ENCODE data around the gene SCUBE3.

Gene SCUBE3

GRCh38 chr6:35213824-35214756 lies at the start of gene SCUBE3:
Gene SCUBE3, plus strand, starts transcription at chr6:35213956. Its CDS starts 463 bp downstream, at chr6:35214419.
- peak; percentile 42 for DNase-seq (ENCODE audit: low read depth, low spot score)

- no peak for DNase-seq (ENCODE audit: low read depth, low spot score)
These were observed 49.5 kb upstream of the SCUBE3 start for GRCh38 chr6:35164277-35164676.

- DNase-seq (ENCODE audit: low read depth, low spot score), result no peak
These were observed 48.9 kb upstream of the SCUBE3 start for GRCh38 chr6:35164868-35165267.

DNA sequence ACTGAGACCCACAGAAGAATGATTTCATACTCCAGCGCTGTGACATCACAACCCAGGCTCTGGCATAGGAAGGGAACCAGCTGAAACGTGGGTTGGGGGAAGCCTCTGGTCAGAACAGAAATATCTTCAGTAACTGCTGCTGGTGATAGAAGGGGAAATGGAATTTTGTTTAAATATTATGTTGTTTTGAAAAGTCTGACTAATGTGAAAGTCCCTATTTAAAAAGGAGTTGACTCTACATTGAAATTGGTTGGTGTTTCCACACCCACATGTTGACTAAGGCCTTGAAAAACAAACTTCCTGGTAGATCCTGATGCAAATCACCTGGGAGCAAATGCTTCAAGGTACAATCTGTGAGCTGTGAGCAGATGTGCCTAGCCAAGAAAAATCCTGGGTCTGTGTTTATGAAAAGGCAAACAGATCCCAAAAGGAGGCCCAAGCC lies 48.1 kb upstream of the SCUBE3 start:
- no peak for DNase-seq (ENCODE audit: low read depth, low spot score)

- DNase-seq (ENCODE audit: low read depth, low spot score), result no peak
These were observed 47.6 kb upstream of the SCUBE3 start for GRCh38 chr6:35166116-35166515.

DNA sequence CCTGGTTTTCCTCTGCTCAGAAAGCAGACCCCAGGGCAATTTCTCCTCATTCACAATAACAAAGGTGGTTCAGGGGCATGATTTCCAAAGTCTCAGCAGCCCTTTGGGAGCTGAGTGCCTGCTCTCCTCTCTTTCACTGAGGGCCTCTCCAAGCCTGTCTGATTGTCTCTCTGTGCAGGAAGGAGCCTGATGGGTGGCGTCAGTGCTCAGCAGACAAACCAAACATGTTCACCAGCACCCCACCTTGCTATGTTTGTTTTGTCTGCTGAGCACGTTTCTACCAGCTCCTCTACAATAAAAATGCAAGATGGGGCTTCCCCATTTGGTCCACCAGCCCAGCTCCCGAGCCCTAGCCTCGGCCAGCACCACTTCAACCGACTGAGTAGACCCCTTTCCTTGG lies 47.2 kb upstream of the SCUBE3 start:
- no peak for DNase-seq (ENCODE audit: low read depth, low spot score)

DNA sequence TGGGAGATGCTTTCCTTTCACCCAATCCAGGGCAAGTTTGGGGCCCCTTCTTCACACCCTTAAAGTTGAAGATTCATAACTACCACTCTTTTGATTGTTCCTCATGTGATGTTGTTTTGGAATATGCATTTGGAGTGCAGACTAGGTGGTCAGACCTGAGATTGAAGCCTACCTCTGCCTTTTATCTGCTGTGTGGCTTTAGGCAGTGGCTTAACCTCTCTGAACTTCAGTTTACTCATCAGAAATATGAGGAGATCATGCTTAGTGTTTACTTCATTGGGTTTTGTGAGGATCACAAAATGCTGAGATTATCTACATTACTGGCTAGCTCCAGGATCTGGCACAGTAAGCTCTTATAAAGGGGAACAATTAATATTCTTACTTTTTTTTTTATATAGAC lies 46.3 kb upstream of the SCUBE3 start:
- DNase-seq (ENCODE audit: low read depth, low spot score), result no peak

GRCh38 chr6:35168461-35168861 lies 45.3 kb upstream of the SCUBE3 start:
- no peak for DNase-seq (ENCODE audit: low read depth, low spot score)

DNA sequence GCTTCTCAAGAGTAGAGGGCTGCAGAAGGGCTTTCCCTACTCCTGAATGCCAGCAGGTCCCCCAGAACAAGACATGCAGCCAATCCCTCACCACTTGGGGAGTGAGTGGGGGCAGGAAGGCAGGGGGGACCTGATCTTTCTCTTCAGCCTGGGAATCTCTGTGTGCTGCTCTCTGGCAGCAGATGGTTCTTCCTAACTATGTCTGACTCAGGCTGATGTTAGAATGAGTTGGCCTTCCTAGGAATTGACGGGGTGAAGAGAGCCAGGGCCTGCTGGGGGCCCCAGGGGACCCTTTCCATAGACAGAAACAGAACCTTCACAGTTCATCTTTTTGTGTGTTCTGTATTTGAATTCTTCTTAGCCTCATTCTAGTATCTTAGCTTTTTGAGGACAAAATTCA lies 43.6 kb upstream of the SCUBE3 start:
- no peak for DNase-seq (ENCODE audit: low read depth, low spot score)

DNA sequence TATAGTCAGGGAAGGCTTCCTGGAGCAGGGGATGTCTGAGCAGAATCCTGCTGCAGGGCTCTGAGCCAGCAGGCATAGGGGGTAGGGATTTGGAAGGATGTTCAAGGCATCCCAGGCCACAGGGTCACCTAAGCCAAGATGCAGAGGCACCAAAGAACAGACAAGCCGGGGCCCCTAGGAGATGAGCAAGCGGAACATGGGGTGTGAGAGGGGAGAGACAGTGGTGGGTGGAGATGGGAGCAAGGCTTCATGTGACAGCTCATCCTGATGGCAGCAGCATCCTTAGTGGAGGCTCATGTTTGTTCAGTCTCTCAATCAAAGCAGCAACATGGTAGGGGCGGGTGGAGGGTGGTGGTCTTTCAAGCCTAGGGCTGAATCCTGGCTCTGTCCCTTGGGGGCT lies 42.9 kb upstream of the SCUBE3 start:
- no peak for DNase-seq (ENCODE audit: low read depth, low spot score)

- no peak for DNase-seq (ENCODE audit: low read depth, low spot score)
These were observed 40.7 kb upstream of the SCUBE3 start for GRCh38 chr6:35173044-35173426.

GRCh38 chr6:35173427-35174087 lies 40.2 kb upstream of the SCUBE3 start:
- DNase-seq (ENCODE audit: low read depth, low spot score), result no peak

DNA sequence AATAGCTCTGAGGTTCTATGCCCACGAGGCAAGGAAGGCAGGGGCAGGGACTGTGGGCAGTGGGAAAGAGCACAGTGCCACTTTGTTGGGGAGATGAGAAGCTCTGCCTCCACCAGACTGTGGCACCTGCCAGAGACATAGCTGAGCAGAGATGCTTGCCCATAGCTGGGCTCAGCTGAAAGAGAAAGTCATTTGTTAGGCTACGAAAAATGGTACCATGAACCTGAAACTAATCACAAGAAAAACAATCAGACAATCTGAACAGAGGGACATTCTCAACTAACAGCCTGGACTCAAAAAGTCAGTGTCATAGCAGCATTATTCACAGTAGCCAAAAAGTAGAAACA lies 39.7 kb upstream of the SCUBE3 start:
- DNase-seq (ENCODE audit: low read depth, low spot score), result no peak

- DNase-seq (ENCODE audit: low read depth, low spot score), result no peak
These were observed 39.3 kb upstream of the SCUBE3 start for GRCh38 chr6:35174501-35174900.

- DNase-seq (ENCODE audit: low read depth, low spot score), result no peak
These were observed 37.3 kb upstream of the SCUBE3 start for GRCh38 chr6:35176301-35177024.

DNA sequence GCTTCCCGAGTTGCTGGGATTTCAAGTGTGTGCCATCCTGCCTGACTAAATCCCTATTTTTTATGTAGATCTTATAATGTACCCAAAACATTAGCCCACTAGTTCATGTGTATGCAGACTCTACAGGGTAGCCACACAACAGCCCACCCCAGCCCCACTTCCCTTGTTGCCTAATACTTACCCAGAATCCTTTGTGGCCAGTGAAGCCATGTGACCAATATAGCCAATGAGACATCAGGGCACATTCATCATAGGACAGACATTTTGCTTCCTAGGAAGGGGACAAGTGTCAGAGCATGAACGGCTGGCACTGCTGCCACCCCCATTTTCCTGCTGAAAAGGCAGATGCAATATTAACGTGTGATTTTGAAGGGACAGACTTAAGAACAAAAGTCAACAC lies 36.6 kb upstream of the SCUBE3 start:
- no peak for DNase-seq (ENCODE audit: low read depth, low spot score)

GRCh38 chr6:35177596-35177995 lies 36.2 kb upstream of the SCUBE3 start:
- DNase-seq (ENCODE audit: low read depth, low spot score), result no peak

GRCh38 chr6:35178012-35178411 lies 35.7 kb upstream of the SCUBE3 start:
- DNase-seq (ENCODE audit: low read depth, low spot score), result no peak

- no peak for DNase-seq (ENCODE audit: low read depth, low spot score)
These were observed 34.6 kb upstream of the SCUBE3 start for GRCh38 chr6:35178932-35179832.

DNA sequence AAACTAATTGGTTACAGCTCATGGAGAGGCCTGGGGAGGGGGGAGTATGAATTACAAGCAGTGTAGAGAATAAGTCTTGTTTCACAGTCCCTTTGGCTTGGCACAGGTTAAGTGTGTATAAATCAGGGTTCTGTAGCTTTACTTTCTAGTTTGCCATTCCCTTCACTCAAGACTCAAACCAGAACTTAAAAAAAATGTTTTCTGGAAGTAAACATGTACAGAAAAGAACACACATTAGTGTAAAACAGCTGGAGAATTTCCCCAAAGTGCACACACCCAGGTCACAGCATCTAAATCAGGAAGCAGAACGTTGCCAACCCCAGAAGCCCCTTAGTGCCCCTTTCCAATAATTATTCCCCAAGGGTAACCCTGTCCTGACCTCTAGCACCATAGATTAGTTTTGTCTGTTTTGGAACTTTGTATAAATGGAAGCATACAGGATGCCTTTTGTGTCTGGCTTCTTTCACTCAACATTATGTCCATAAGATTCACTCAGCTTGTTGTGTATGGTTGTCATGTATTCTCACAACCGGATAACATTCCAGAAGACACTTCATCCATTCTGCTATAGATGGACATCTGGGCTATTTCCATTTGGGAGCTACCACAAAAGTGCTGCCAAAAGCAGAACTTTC lies 33.7 kb upstream of the SCUBE3 start:
- no peak for DNase-seq (ENCODE audit: low read depth, low spot score)

Data from iPS DF 19.7 (cell line).